ENCODE measurements around the gene MYO5B. TPM values are rescaled to one million over a fixed set of nuclear protein-coding genes. Genes with fewer than 3 reads are reported as not detected.

Gene MYO5B
- total and polyA plus RNA-seq, 2 of the 4 experiments (the other 2 are of a cell fraction), result 0.24 to 0.54 TPM

DNA sequence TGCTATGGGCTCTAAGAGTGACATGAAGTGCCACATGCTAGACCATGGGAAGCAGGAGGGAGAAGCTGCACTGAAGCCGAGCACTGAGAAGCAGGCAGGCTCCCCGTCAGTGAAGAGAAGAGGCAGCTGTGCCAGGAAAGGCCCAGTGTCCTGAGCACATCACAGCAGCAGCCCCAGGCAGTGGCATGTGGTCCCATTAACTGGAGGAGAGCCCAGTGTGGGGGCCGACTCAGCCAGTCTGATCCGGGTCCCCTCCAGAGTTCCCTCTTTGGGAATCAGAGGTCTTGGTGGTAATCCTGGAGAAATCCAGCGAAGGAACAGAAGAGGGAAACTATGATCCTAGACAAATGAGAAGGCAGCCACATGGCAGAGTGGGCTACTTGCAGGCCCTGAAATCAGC lies 284.9 kb downstream of the MYO5B start:
- H3K9me1 ChIP-seq (ENCODE audit: insufficient read depth, low read length), result no peaks in the 10 kb centered on the region
- H3K27ac ChIP-seq (ENCODE audit: insufficient read depth, low read length), result no peak overlapping the region
- no peaks in the 10 kb centered on the region for H3K36me3 ChIP-seq (ENCODE audit: control insufficient read depth, insufficient read depth, low read length)
- no peak overlapping the region for H2BK5ac ChIP-seq (ENCODE audit: low read depth, low read length, poor library complexity, severe bottlenecking)
- H2BK120ac ChIP-seq (ENCODE audit: low read depth, low read length), result no peak overlapping the region
- no peak overlapping the region for H2BK20ac ChIP-seq (ENCODE audit: low read depth, low read length)
- DNase-seq (no peak), ATAC-seq (ENCODE audit: low read depth) (no peak)
- in situ Hi-C loops (cut with MboI; ENCODE audit: low sequenced_read_pairs), result no loop called here
- TF ChIP-seq MAZ (IDR thresholded peaks at IDR 0.05; ENCODE audit: borderline replicate concordance, low read depth, low read length) (no peak), BHLHE40 (IDR thresholded peaks at IDR 0.05; ENCODE audit: low read depth, low read length) (no peak), CEBPB (IDR thresholded peaks at IDR 0.05; ENCODE audit: low read depth, low read length) (no peak), POLR2A (IDR thresholded peaks at IDR 0.05; ENCODE audit: low read depth, low read length) (no peak), CHD1 (IDR thresholded peaks at IDR 0.05; ENCODE audit: low read depth, low read length) (no peak), SMC3 (IDR thresholded peaks at IDR 0.05; ENCODE audit: low read depth, low read length) (no peak), FOS (IDR thresholded peaks at IDR 0.05; ENCODE audit: low read depth, low read length) (no peak), MXI1 (IDR thresholded peaks at IDR 0.05; ENCODE audit: borderline replicate concordance, low read depth, low read length) (no peak), NFE2L2 (IDR thresholded peaks at IDR 0.05; ENCODE audit: low read depth, low read length) (no peak), RAD21 (IDR thresholded peaks at IDR 0.05; ENCODE audit: low read length) (no peak), RFX5 (IDR thresholded peaks at IDR 0.05; ENCODE audit: low read depth, low read length) (no peak), MAFK (IDR thresholded peaks at IDR 0.05; ENCODE audit: low read depth, low read length) (no peak), RCOR1 (IDR thresholded peaks at IDR 0.05; ENCODE audit: insufficient replicate concordance, low read length) (no peak)
- TF ChIP-seq, protein P1, sequence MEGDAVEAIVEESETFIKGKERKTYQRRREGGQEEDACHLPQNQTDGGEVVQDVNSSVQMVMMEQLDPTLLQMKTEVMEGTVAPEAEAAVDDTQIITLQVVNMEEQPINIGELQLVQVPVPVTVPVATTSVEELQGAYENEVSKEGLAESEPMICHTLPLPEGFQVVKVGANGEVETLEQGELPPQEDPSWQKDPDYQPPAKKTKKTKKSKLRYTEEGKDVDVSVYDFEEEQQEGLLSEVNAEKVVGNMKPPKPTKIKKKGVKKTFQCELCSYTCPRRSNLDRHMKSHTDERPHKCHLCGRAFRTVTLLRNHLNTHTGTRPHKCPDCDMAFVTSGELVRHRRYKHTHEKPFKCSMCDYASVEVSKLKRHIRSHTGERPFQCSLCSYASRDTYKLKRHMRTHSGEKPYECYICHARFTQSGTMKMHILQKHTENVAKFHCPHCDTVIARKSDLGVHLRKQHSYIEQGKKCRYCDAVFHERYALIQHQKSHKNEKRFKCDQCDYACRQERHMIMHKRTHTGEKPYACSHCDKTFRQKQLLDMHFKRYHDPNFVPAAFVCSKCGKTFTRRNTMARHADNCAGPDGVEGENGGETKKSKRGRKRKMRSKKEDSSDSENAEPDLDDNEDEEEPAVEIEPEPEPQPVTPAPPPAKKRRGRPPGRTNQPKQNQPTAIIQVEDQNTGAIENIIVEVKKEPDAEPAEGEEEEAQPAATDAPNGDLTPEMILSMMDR (conservative IDR thresholded peaks at IDR 0.05; ENCODE audit: low read depth, low read length), result no peak
- TF ChIP-seq, protein P2, sequence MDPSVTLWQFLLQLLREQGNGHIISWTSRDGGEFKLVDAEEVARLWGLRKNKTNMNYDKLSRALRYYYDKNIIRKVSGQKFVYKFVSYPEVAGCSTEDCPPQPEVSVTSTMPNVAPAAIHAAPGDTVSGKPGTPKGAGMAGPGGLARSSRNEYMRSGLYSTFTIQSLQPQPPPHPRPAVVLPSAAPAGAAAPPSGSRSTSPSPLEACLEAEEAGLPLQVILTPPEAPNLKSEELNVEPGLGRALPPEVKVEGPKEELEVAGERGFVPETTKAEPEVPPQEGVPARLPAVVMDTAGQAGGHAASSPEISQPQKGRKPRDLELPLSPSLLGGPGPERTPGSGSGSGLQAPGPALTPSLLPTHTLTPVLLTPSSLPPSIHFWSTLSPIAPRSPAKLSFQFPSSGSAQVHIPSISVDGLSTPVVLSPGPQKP (IDR thresholded peaks at IDR 0.05; ENCODE audit: borderline replicate concordance, low read depth, low read length), result no peak
- TF ChIP-seq, protein P3, sequence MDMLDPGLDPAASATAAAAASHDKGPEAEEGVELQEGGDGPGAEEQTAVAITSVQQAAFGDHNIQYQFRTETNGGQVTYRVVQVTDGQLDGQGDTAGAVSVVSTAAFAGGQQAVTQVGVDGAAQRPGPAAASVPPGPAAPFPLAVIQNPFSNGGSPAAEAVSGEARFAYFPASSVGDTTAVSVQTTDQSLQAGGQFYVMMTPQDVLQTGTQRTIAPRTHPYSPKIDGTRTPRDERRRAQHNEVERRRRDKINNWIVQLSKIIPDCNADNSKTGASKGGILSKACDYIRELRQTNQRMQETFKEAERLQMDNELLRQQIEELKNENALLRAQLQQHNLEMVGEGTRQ (IDR thresholded peaks at IDR 0.05; ENCODE audit: low read depth, low read length), result no peak
- no peaks in the 10 kb centered on the region for H3K79me1 ChIP-seq (ENCODE audit: low read depth in 1 of 2, low read length in 2 of 2)
- no peak overlapping the region for H4K5ac ChIP-seq (ENCODE audit: low read depth, low read length)
- dilution Hi-C loops (cut with HindIII; ENCODE audit: low sequenced_read_pairs, unreplicated experiment), result no loop called here
- H4K8ac ChIP-seq (ENCODE audit: low read depth in 2 of 2, low read length in 2 of 2), result no peak overlapping the region
- no TSS peak for BruUV-seq (replicated peaks)
- WGBS, 2 experiments (ENCODE audit: extremely low coverage in 2 of 2, insufficient read length in 1 of 2), result 25% methylated on average over 2 of the region's 5 CpGs; no CpG with 5 or more reads in 1 of the 2 experiments
- no peak overlapping the region for H3K4me2 ChIP-seq (ENCODE audit: low read depth, low read length)
- H3K23ac ChIP-seq (ENCODE audit: low read depth, low read length), result no peak overlapping the region
- no peaks in the 10 kb centered on the region for H3K4me1 ChIP-seq (ENCODE audit: control insufficient read depth, insufficient read depth, low read length)
- no peak overlapping the region for H3K56ac ChIP-seq (ENCODE audit: extremely low read depth, insufficient read depth, low read length)
- no peak overlapping the region for H2BK15ac ChIP-seq (ENCODE audit: low read depth, low read length)
- H3K9ac ChIP-seq (ENCODE audit: low read depth, low read length), result no peak overlapping the region
- ChIA-PET POLR2A (ENCODE audit: unreplicated experiment) (no interaction called here), CTCF (no interaction called here)
- H2AFZ ChIP-seq (replicated peaks; ENCODE audit: low read length, poor library complexity), result no peak overlapping the region
- intact Hi-C loops (cut with micrococcal nuclease), result no loop called here
- H3K4ac ChIP-seq (ENCODE audit: low read depth, low read length), result no peak overlapping the region
- H4K91ac ChIP-seq (ENCODE audit: insufficient read depth, low read depth, low read length), result no peak overlapping the region
- H3K9me3 ChIP-seq (ENCODE audit: control insufficient read depth, insufficient read depth, low read length), result no peaks in the 10 kb centered on the region
- no peaks in the 10 kb centered on the region for H4K20me1 ChIP-seq (ENCODE audit: insufficient read depth, low read length)
- no peak overlapping the region for H2AK5ac ChIP-seq (ENCODE audit: low read depth, low read length)
- H3K4me3 ChIP-seq (ENCODE audit: insufficient read depth, low read depth, low read length), result no peak overlapping the region
- H3K14ac ChIP-seq (replicated peaks; ENCODE audit: low read depth, low read length), result no peak overlapping the region
- peaks cover 7% of the 10 kb centered on the region; the same call in 1 of the 2 replicates for H3K27me3 ChIP-seq (ENCODE audit: control insufficient read depth, insufficient read depth, low read length)
- H3K18ac ChIP-seq (ENCODE audit: low read depth, low read length), result no peak overlapping the region
- no peak overlapping the region for H2AK9ac ChIP-seq (replicated peaks; ENCODE audit: low read depth, low read length, poor library complexity)

Data from IMR-90 (cell line).